SU-DHL-6 (cell line): ENCODE data around the gene ESRP2.

Experiments
- H2AFZ ChIP-seq: fragments of 200-600 bp; sonication (generic); 2 replicates; pipeline ENCODE4 v1.6.1; 2014; ENCODE audit warnings: low read depth, mild to moderate bottlenecking, moderate library complexity, mixed read lengths, antibody characterized with exemption, low read length; ENCODE audit not compliant: severe bottlenecking
- H3F3A ChIP-seq: fragments of 200-600 bp; shearing (Covaris generic); 2 replicates; pipeline ENCODE4 v1.6.0; 2016; ENCODE audit warnings: antibody characterized with exemption, mild to moderate bottlenecking; ENCODE audit not compliant: insufficient read depth
- H3K27ac ChIP-seq: fragments of 200-600 bp; sonication (generic); 2 replicates; pipeline ENCODE4 v1.5.1; 2016; ENCODE audit warnings: low read depth, mild to moderate bottlenecking, low read length, moderate library complexity, mixed read lengths
- H3K27me3 ChIP-seq: fragments of 200-600 bp; sonication (generic), shearing (Covaris generic); 2 replicates; pipeline ENCODE4 v1.6.0; 2014; ENCODE audit warnings: mild to moderate bottlenecking, low read length
- H3K36me3 ChIP-seq: fragments of 200-600 bp; sonication (generic); 2 replicates; pipeline ENCODE4 v1.6.1; 2014; ENCODE audit warnings: mild to moderate bottlenecking, low read length, mixed read lengths
- H3K4me2 ChIP-seq: fragments of 300-600, 200-600 bp; shearing (Covaris generic), sonication (generic); 2 replicates; pipeline ENCODE4 v1.6.0; 2014; ENCODE audit warnings: low read length, low read depth, mild to moderate bottlenecking; ENCODE audit not compliant: poor library complexity, severe bottlenecking
- H3K4me3 ChIP-seq: fragments of 200-600 bp; sonication (generic); 2 replicates; pipeline ENCODE4 v1.5.1; 2014; ENCODE audit warnings: antibody characterized with exemption, low read length, mild to moderate bottlenecking, mixed read lengths; ENCODE audit not compliant: insufficient read depth, poor library complexity, severe bottlenecking
- H3K79me2 ChIP-seq: fragments of 200-600 bp; sonication (generic); 2 replicates; pipeline ENCODE4 v1.6.1; 2014; ENCODE audit warnings: mild to moderate bottlenecking, low read length, moderate library complexity; ENCODE audit not compliant: insufficient read depth
- H3K9ac ChIP-seq: fragments of 200-600 bp; sonication (generic); 2 replicates; pipeline ENCODE4 v1.7.0; 2014; ENCODE audit warnings: mild to moderate bottlenecking, low read length
- H3K9me2 ChIP-seq: fragments of 200-600 bp; sonication (generic); replicated peaks from 2 replicates; pipeline ENCODE4 v1.6.1; 2014; ENCODE audit warnings: low read length; ENCODE audit not compliant: insufficient read depth
- H3K9me3 ChIP-seq: fragments of 200-600 bp; sonication (generic); 2 replicates; pipeline ENCODE4 v1.6.1; 2014; ENCODE audit warnings: low read length, mixed read lengths; ENCODE audit not compliant: insufficient read depth
- H4K20me1 ChIP-seq: fragments of 200-600 bp; sonication (generic); 2 replicates; pipeline ENCODE4 v1.6.1; 2014; ENCODE audit warnings: low read depth, mild to moderate bottlenecking, antibody characterized with exemption, low read length, moderate library complexity, mixed read lengths
- EZH2phosphoT487 ChIP-seq: fragments of 200-600 bp; sonication (generic), shearing (Covaris generic); conservative IDR thresholded peaks from 2 replicates; pipeline ENCODE4 v1.6.1; 2018; ENCODE audit warnings: mild to moderate bottlenecking, antibody characterized with exemption, low read length, moderate library complexity, mixed read lengths
- TF ChIP-seq, protein P1 (sequence below): fragments of 200-600 bp; sonication (generic); IDR thresholded peaks from one replicate; pipeline ENCODE4 v1.5.1; 2017; ENCODE audit warnings: antibody characterized with exemption, mild to moderate bottlenecking, low read length, moderate library complexity; ENCODE audit not compliant: insufficient read depth, poor library complexity, severe bottlenecking

ESRP2 gene

DNA sequence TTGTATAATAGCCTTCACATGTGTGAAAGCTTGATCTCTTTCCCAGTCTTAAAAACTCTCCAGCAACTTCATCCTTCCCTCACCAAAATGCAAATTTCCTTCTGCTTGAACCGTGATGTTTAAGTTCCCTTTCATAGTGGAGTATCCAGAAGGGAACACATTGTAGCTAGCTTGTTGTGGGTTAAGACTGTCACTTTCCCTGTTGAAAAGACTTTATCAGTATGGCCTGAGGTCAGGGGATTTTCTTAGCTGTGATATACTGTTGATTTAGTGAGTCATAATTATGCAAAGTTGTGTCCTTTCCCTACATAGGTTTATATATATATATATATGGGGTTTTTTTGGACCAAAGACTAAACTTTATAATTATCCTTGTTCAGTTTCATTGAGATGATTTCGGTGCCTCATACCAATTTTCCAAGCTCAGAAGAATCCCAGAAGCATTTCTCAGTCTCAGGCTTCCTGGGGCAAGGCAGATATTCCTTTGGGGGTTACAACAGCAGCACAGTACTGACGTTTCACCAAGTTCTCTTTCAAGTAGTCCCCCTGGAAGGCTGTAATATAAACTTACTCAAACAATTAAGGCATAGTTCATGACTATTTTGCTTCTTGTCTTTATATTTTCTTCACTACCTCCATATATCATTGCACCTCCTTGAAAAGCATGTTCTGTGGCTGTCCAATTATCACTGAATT is 35.7 kb downstream of the ESRP2 start:
- H4K20me1 ChIP-seq: no peaks in the 10 kb centered on the region
- no peaks in the 10 kb centered on the region for H3K9me3 ChIP-seq
- no peak overlapping the region for H3K4me3 ChIP-seq
- H3K36me3 ChIP-seq: no peaks in the 10 kb centered on the region
- no peak overlapping the region for H2AFZ ChIP-seq
- no peaks in the 10 kb centered on the region; the same call in 1 of the 2 replicates for H3F3A ChIP-seq
- H3K9me2 ChIP-seq: no peaks in the 10 kb centered on the region
- TF ChIP-seq, protein P1, sequence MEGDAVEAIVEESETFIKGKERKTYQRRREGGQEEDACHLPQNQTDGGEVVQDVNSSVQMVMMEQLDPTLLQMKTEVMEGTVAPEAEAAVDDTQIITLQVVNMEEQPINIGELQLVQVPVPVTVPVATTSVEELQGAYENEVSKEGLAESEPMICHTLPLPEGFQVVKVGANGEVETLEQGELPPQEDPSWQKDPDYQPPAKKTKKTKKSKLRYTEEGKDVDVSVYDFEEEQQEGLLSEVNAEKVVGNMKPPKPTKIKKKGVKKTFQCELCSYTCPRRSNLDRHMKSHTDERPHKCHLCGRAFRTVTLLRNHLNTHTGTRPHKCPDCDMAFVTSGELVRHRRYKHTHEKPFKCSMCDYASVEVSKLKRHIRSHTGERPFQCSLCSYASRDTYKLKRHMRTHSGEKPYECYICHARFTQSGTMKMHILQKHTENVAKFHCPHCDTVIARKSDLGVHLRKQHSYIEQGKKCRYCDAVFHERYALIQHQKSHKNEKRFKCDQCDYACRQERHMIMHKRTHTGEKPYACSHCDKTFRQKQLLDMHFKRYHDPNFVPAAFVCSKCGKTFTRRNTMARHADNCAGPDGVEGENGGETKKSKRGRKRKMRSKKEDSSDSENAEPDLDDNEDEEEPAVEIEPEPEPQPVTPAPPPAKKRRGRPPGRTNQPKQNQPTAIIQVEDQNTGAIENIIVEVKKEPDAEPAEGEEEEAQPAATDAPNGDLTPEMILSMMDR: no peak
- no peak for TF ChIP-seq EZH2phosphoT487
- H3K4me2 ChIP-seq: no peak overlapping the region
- no peaks in the 10 kb centered on the region for H3K27me3 ChIP-seq
- H3K79me2 ChIP-seq: 0 out of 2 replicates have a peak, but pooled peaks cover 4% of the 10 kb centered on the region
- no peak overlapping the region for H3K9ac ChIP-seq
- no peak overlapping the region for H3K27ac ChIP-seq

DNA sequence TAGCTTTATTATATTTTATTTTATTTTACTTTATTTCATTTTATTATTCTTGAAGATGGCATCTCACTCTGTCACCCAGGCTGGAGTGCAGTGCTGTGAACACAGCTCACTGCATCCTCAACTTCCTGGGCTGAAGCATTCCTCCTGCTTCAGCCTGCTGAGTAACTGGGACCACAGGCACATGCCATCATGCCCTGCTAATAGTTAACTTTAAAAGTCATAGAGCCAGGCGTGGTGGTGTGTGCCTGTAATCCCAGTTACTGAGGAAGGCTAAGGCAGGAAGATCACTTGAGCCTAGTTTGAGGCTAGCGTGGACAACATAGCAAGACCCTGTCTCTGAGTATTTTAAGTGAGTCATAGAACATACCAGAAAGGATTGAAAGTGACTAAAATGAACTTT is 38.7 kb downstream of the ESRP2 start:
- Histone ChIP-seq H3K9me2 (no peaks in the 10 kb centered on the region), H3K36me3 (no peaks in the 10 kb centered on the region), H3K79me2 (0 out of 2 replicates have a peak, but pooled peaks cover 4% of the 10 kb centered on the region), H3K9me3 (no peaks in the 10 kb centered on the region), H3K4me3 (no peak overlapping the region), H3K27ac (no peak overlapping the region), H3K9ac (no peak overlapping the region), H3F3A (no peaks in the 10 kb centered on the region; the same call in 1 of the 2 replicates), H3K27me3 (no peaks in the 10 kb centered on the region), H3K4me2 (no peak overlapping the region), H2AFZ (no peak overlapping the region), H4K20me1 (no peaks in the 10 kb centered on the region)
- TF ChIP-seq, protein P1: no peak
- TF ChIP-seq EZH2phosphoT487: no peak

DNA sequence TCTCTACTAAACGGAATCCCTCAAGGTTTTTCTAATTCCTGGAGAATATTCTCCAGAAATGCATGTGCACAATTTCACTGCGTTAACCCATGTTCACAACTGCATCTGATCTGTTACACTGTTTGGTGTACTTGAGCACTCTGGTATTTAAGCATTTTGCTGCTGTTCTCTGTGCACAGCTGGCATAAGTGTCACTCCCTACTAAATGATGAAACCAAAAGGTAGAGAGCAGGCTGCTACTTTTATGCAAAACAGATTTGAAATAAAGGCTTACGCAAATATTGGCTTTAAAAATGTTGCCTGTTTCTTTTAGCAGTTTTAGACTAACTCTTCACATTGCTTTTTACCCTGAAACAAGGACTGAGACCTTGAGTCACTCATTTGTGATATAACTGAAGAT is 41.7 kb downstream of the ESRP2 start:
- Histone ChIP-seq H3K36me3 (0 out of 2 replicates have a peak, but pooled peaks cover 3% of the 10 kb centered on the region), H3K27ac (no peak overlapping the region), H3F3A (no peaks in the 10 kb centered on the region; the same call in 1 of the 2 replicates)

More for the DNA sequence above, 41.7 kb downstream of the ESRP2 start:
- TF ChIP-seq EZH2phosphoT487: no peak
- TF ChIP-seq, protein P1: no peak
- H3K4me3 ChIP-seq: no peak overlapping the region
- H3K9ac ChIP-seq: no peak overlapping the region
- no peaks in the 10 kb centered on the region for H4K20me1 ChIP-seq
- H3K9me2 ChIP-seq: no peaks in the 10 kb centered on the region
- H2AFZ ChIP-seq: no peak overlapping the region
- H3K79me2 ChIP-seq: no peaks in the 10 kb centered on the region
- H3K9me3 ChIP-seq: no peaks in the 10 kb centered on the region
- H3K27me3 ChIP-seq: no peaks in the 10 kb centered on the region
- no peak overlapping the region for H3K4me2 ChIP-seq
